Peyer's patch (tissue), 4 donors: ENCODE results near the gene CDC14A. TPM values are rescaled to one million over a fixed set of nuclear protein-coding genes. Genes with fewer than 3 reads are reported as not detected.

Experiments used
- DNase-seq, 3 donors: peaks; one replicate each; pipeline ENCODE4 v3.0.0-alpha.2; 2017 to 2019
- H3K27ac ChIP-seq, 4 donors: fragments of 200-600 bp; sonication (generic); one replicate each; pipeline ENCODE4 v1.5.1; 2016 to 2019
- H3K27me3 ChIP-seq, 2 donors: fragments of 200-600 bp; sonication (generic); one replicate each; pipeline ENCODE4 v1.5.1; 2019
- H3K36me3 ChIP-seq, 3 donors: fragments of 200-600 bp; sonication (generic); one replicate each; pipeline ENCODE4 v1.5.1; 2016 to 2019
- H3K4me1 ChIP-seq, 4 donors: fragments of 200-600 bp; sonication (generic); one replicate each; pipeline ENCODE4 v1.5.1; 2016 to 2019
- H3K4me3 ChIP-seq, 4 donors: fragments of 200-600 bp; sonication (generic); 1 replicate in 3 of 4; 2 replicates in 1 of 4; pipeline ENCODE4 v1.5.1; 2016 to 2019; ENCODE audit warnings: mild to moderate bottlenecking in 1 of 4
- H3K9me3 ChIP-seq, 4 donors: fragments of 200-600 bp; sonication (generic); one replicate each; pipeline ENCODE4 v1.5.1; 2016 to 2019; ENCODE audit warnings: mild to moderate bottlenecking in 1 of 4
- POLR2A ChIP-seq, 2 donors: fragments of 450-650 bp; IDR thresholded peaks; one replicate each; pipeline ENCODE4 v1.5.1; 2017; ENCODE audit warnings: antibody characterized with exemption in 2 of 2, mild to moderate bottlenecking in 2 of 2, moderate library complexity in 2 of 2
- total RNA-seq, 4 donors: library from RNA; depleted of rRNA; stranded (reverse); fragments of >200 nt; gene quantifications; one replicate each; pipeline ENCODE4 v1.1.0, GENCODE V29; 2016
- TF ChIP-seq, protein P1 (sequence below), 6 experiments: fragments of 450-650 bp in 4 of 6; fragments of 200-600 bp in 2 of 6; sonication (generic) in 1 of 6; IDR thresholded peaks; one replicate each; pipeline ENCODE4 v1.5.1; 2017 to 2019; ENCODE audit warnings: antibody characterized with exemption in 6 of 6, mild to moderate bottlenecking in 3 of 6, moderate library complexity in 1 of 6

The CDC14A gene
- total RNA-seq, 4 donors from 2014 or later = 51.2 to 97.6 (median 81.2) TPM

DNA sequence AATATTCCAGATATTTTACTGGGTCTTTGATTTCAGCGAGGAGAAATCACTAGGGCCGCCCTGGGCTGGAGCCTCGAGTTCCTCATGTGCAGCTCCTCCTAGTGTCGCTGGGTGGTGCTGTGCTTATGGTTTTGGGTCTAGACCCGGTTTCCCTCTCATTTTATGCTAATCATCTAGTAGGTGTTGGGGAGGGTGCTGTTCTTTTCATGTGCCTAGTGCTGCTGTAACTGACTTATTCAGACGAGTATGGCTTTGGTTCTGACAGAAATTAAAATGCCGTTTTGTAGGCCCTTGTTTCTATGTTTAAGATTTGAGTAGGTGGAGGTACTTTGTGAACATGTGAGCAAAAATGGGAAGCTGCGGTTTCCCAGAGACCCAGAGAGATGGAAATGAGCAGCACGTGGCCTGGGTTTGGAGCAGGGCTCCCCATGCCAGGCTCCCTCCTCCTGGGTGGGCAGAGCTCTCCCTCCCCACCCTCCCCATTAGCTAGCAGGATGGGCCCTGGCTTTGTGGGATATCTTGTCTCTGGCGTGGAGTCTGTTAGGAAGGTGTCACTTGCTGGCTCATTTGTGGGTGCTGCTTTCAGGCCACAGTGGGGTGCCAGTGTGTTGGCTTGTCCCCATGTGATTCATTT, 111.6 kb downstream of the CDC14A start:
- peaks cover 0 to 6% (median 0%) of the 10 kb centered on the region in 4 donors for H3K4me1 ChIP-seq
- peak overlapping the region in 1 of 4 donors; percentile 32 for H3K27ac ChIP-seq
- no peak for TF ChIP-seq POLR2A (IDR thresholded peaks at IDR 0.05)
- TF ChIP-seq, protein P1, sequence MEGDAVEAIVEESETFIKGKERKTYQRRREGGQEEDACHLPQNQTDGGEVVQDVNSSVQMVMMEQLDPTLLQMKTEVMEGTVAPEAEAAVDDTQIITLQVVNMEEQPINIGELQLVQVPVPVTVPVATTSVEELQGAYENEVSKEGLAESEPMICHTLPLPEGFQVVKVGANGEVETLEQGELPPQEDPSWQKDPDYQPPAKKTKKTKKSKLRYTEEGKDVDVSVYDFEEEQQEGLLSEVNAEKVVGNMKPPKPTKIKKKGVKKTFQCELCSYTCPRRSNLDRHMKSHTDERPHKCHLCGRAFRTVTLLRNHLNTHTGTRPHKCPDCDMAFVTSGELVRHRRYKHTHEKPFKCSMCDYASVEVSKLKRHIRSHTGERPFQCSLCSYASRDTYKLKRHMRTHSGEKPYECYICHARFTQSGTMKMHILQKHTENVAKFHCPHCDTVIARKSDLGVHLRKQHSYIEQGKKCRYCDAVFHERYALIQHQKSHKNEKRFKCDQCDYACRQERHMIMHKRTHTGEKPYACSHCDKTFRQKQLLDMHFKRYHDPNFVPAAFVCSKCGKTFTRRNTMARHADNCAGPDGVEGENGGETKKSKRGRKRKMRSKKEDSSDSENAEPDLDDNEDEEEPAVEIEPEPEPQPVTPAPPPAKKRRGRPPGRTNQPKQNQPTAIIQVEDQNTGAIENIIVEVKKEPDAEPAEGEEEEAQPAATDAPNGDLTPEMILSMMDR (IDR thresholded peaks at IDR 0.05) = peak; percentile 14 to 58 (median 48)
- peaks cover 0 to 20% (median 0%) of the 10 kb centered on the region in 3 donors for H3K36me3 ChIP-seq
- H3K27me3 ChIP-seq = no peaks in the 10 kb centered on the region
- no peaks in the 10 kb centered on the region for H3K9me3 ChIP-seq
- H3K4me3 ChIP-seq = no peak overlapping the region
- DNase-seq = peak in 2 of 3 donors; percentile 51 to 73

DNA sequence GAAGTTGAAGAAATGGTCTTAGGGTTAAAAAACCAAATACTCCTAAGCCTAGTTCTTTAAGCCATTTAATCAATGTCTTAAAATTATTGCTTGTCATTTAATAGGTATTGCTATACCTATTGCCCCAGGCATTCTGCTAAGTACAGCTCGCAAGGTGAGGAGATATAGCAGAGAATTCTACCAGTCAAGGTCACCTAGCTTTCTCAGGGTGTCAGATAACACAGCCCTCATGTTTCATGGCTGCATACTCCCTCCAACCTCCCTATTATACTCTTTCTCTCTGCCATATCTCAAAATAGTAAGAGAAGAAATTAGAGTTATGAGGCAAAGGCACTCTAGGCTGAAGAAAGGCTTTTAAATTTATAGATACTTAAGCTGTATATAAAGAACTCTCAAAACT, 117.3 kb downstream of the CDC14A start:
- Histone ChIP-seq H3K9me3 (no peaks in the 10 kb centered on the region), H3K4me1 (no peaks in the 10 kb centered on the region), H3K27ac (no peak overlapping the region), H3K36me3 (peaks cover 0 to 22% (median 0%) of the 10 kb centered on the region in 3 donors), H3K4me3 (no peak overlapping the region), H3K27me3 (no peaks in the 10 kb centered on the region)
- no peak for DNase-seq
- TF ChIP-seq, protein P1 (IDR thresholded peaks at IDR 0.05) = no peak
- TF ChIP-seq POLR2A (IDR thresholded peaks at IDR 0.05) = no peak

DNA sequence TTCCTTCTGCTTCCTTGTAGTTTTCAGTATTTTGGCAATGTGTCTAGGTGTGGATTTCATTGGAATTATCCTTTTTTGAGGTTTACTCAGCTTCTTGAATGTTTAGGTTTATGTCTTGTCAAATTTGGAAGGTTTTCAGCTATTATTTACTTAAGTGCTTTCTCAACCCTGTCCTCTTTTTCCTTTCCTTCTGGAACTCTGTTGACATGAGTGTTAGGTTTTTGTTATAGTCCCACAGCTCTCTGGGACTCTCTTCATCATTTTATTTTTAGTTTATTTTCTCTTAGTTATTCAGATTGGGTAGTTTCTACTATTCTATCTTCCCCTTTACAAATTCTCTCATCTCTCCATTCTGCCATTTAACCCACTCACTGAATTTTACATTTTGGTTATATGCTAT, 122.5 kb downstream of the CDC14A start:
- no peaks in the 10 kb centered on the region for H3K36me3 ChIP-seq
- no peak overlapping the region for H3K27ac ChIP-seq
- no peaks in the 10 kb centered on the region for H3K4me1 ChIP-seq
- H3K27me3 ChIP-seq = no peaks in the 10 kb centered on the region
- H3K4me3 ChIP-seq = no peak overlapping the region
- DNase-seq = no peak
- TF ChIP-seq, protein P1 (IDR thresholded peaks at IDR 0.05) = no peak
- TF ChIP-seq POLR2A (IDR thresholded peaks at IDR 0.05) = no peak
- H3K9me3 ChIP-seq = no peaks in the 10 kb centered on the region

DNA sequence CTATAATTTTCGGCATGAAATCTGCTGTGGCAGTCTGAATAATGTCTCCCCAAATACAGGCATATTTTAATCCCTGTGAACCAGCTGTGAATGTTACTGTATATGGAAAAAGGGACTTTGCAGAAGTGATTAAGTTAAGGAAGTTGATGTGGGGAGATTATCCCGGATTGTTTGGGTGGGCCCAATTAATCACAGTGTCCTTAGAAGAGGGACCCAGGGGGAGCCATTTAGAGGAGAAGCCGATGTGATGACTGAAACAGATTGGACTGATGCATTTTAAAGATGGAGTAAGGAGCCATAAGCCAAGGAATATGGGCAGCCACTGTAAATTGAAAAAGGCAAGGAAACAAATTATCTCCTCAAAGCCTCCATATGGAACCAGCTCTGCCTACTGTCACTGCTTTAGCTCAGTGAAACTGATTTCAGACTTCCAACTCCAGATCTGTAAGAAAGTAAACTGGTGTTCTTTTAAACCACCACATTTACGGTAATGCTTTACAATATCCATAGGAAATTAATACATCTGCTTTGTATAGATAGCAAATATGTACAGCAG, 124.5 kb downstream of the CDC14A start:
- H3K27ac ChIP-seq = no peak overlapping the region
- no peaks in the 10 kb centered on the region for H3K27me3 ChIP-seq
- DNase-seq = no peak
- no peaks in the 10 kb centered on the region for H3K9me3 ChIP-seq
- H3K36me3 ChIP-seq = peaks cover 0 to 6% (median 0%) of the 10 kb centered on the region in 3 donors
- TF ChIP-seq, protein P1 (IDR thresholded peaks at IDR 0.05) = no peak
- no peak for TF ChIP-seq POLR2A (IDR thresholded peaks at IDR 0.05)
- no peak overlapping the region for H3K4me3 ChIP-seq
- no peaks in the 10 kb centered on the region for H3K4me1 ChIP-seq

DNA sequence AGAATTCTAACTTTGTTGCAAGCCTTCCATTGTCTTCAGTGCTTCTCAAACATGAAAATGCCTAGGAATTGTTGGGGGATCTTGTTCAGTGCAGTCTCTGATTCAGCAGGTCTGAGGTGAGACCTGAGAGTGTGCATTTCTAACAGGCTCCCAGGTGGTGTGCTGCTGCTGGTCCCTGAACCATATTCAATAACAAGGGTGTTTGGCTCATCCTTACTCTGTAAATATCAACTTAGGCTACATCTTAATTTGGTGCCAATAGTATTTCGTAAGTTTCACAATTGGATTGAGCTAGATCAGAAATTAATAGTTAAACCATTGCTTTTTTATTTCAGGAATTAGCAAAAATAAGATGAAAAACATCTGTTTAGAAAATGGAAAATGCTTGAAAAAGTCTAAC, 126.5 kb downstream of the CDC14A start:
- Histone ChIP-seq H3K36me3 (peaks cover 0 to 6% (median 0%) of the 10 kb centered on the region in 3 donors), H3K4me1 (no peaks in the 10 kb centered on the region), H3K27ac (no peak overlapping the region), H3K4me3 (no peak overlapping the region), H3K27me3 (no peaks in the 10 kb centered on the region), H3K9me3 (no peaks in the 10 kb centered on the region)
- no peak for DNase-seq
- no peak for TF ChIP-seq POLR2A (IDR thresholded peaks at IDR 0.05)
- TF ChIP-seq, protein P1 (IDR thresholded peaks at IDR 0.05) = no peak
